K562 (cell line): ENCODE data around the gene BRD7. TPM values are rescaled to one million over a fixed set of nuclear protein-coding genes. Genes with fewer than 3 reads are reported as not detected.

Source experiments
- ATAC-seq: fragments of 200-7000 bp; cut with Tn5 transposase; 3 replicates; pipeline ENCODE4 v1.9.1; 2020; ENCODE audit warnings: moderate library complexity
- BruUV-seq: library from RNA; stranded (reverse); fragments of 400-500 nt; replicated peaks from 2 replicates; lab custom pipeline; 2021; lab: Mats Ljungman, UMichigan
- CTCF ChIA-PET: fragments of 300-600 bp; formaldehyde crosslinking; extraction: SDS; loops from one replicate; lab custom pipeline; 2021; ENCODE audit warnings: low intra/inter-chr PET ratio; lab: Yijun Ruan, JAX
- POLR2A ChIA-PET: fragments of 300-600, 350-650 bp; sonication (Branson Sonifier 250); formaldehyde crosslinking; extraction: SDS; loops from one replicate; lab custom pipeline; 2021; ENCODE audit warnings: antibody characterized with exemption, inconsistent platforms; lab: Yijun Ruan, JAX
- DNase-seq, 4 experiments: peaks; one replicate each; pipeline versions ENCODE4 v3.0.0 to v3.0.0-alpha.2; 2011 to 2018; ENCODE audit warnings: low spot score in 3 of 4, mixed read lengths in 3 of 4; ENCODE audit errors: extremely low read depth in 1 of 4
- FAIRE-seq: peaks from 2 replicates; lab custom pipeline; 2011; peaks lifted over from hg19 to GRCh38; lab: Jason Lieb, UNC
- H2AFZ ChIP-seq: 2 replicates; pipeline ENCODE4 v1.6.0; 2011; ENCODE audit warnings: low read depth, low read length, control low read depth, inconsistent platforms
- H3K27ac ChIP-seq: fragments of 200-600 bp; 3 replicates; pipeline ENCODE4 v1.8.0; 2011; ENCODE audit warnings: low read depth, mild to moderate bottlenecking, control low read depth, inconsistent platforms, low read length, moderate library complexity, mixed read lengths; ENCODE audit errors: extremely low read depth
- H3K27me3 ChIP-seq, 2 experiments: fragments of 300-600 bp in 1 of 2; 2 replicates in 1 of 2; 3 replicates in 1 of 2; pipeline versions ENCODE4 v1.6.0 to v1.8.0; 2011; ENCODE audit warnings: inconsistent platforms in 2 of 2, low read length in 2 of 2, mild to moderate bottlenecking in 1 of 2, mixed read lengths in 1 of 2, moderate library complexity in 1 of 2; ENCODE audit not compliant: control insufficient read depth in 2 of 2, insufficient read depth in 2 of 2
- H3K36me3 ChIP-seq: fragments of 300-600 bp; 3 replicates; pipeline ENCODE4 v1.8.0; 2011; ENCODE audit warnings: mild to moderate bottlenecking, low read length, inconsistent platforms; ENCODE audit not compliant: control insufficient read depth, insufficient read depth
- H3K4me1 ChIP-seq, 2 experiments: fragments of 200-600 bp in 1 of 2; replicated peaks in 1 of 2; 2 replicates in 1 of 2; 3 replicates in 1 of 2; pipeline versions ENCODE4 v1.5.1 to v1.8.0; 2011; ENCODE audit warnings: inconsistent platforms in 2 of 2, low read length in 2 of 2, mild to moderate bottlenecking in 1 of 2, mixed read lengths in 1 of 2, moderate library complexity in 1 of 2; ENCODE audit not compliant: control insufficient read depth in 2 of 2, insufficient read depth in 2 of 2
- H3K4me2 ChIP-seq: 2 replicates; pipeline ENCODE4 v1.6.1; 2011; ENCODE audit warnings: low read length, control low read depth, inconsistent platforms, mixed read lengths; ENCODE audit not compliant: insufficient read depth
- H3K4me3 ChIP-seq: fragments of 200-600 bp; sonication (generic), shearing (Covaris generic); 2 replicates; pipeline ENCODE4 v1.5.1; 2016; ENCODE audit warnings: control low read depth, inconsistent platforms
- H3K79me2 ChIP-seq: fragments of 200-600 bp; 3 replicates; pipeline ENCODE4 v1.8.0; 2011; ENCODE audit warnings: low read length, inconsistent platforms; ENCODE audit not compliant: control insufficient read depth, insufficient read depth
- H3K9ac ChIP-seq, 2 experiments: 2 replicates each; pipeline versions ENCODE4 v1.6.0 to v1.6.1; 2011; ENCODE audit warnings: low read depth in 2 of 2, low read length in 2 of 2, control low read depth in 1 of 2, inconsistent platforms in 1 of 2, mild to moderate bottlenecking in 1 of 2, mixed read lengths in 1 of 2; ENCODE audit not compliant: insufficient read depth in 1 of 2
- H3K9me1 ChIP-seq: one replicate; pipeline ENCODE4 v1.6.0; 2011; ENCODE audit warnings: inconsistent platforms, mild to moderate bottlenecking, low read length, moderate library complexity; ENCODE audit not compliant: control insufficient read depth, insufficient read depth
- H3K9me3 ChIP-seq: replicated peaks from 2 replicates; pipeline ENCODE4 v1.5.1; 2011; ENCODE audit warnings: low read depth, low read length, inconsistent platforms; ENCODE audit not compliant: control insufficient read depth, insufficient read depth
- H4K20me1 ChIP-seq: replicated peaks from 2 replicates; pipeline ENCODE4 v1.6.1; 2011; ENCODE audit warnings: low read length, inconsistent platforms, mixed read lengths; ENCODE audit not compliant: control insufficient read depth, insufficient read depth
- CBX8 ChIP-seq: fragments of 200-600 bp; sonication (generic); IDR thresholded peaks from 2 replicates; pipeline ENCODE4 v1.6.1; 2012; ENCODE audit warnings: borderline replicate concordance, mixed run types, low read depth, mild to moderate bottlenecking, moderate library complexity, mixed read lengths, low read length, control low read depth, inconsistent platforms; ENCODE audit not compliant: poor library complexity, severe bottlenecking; ENCODE audit errors: extremely low read depth
- MEIS2 ChIP-seq: fragments of 450-650 bp; IDR thresholded peaks from 2 replicates; pipeline ENCODE4 v1.6.1; 2014; ENCODE audit warnings: mild to moderate bottlenecking; ENCODE audit not compliant: partially characterized antibody
- PBX2 ChIP-seq, 2 experiments: IDR thresholded peaks in 1 of 2; conservative IDR thresholded peaks in 1 of 2; 2 replicates each; pipeline ENCODE4 v1.6.1; 2016; ENCODE audit warnings: low read depth in 2 of 2, mild to moderate bottlenecking in 1 of 2, missing compliant biosample characterization in 1 of 2, missing genetic modification characterization in 1 of 2, moderate library complexity in 1 of 2
- PKNOX1 ChIP-seq: fragments of 450-650 bp; IDR thresholded peaks from 2 replicates; pipeline ENCODE4 v1.6.1; 2016
- WGBS: fragments of 100-300 bp; shearing (Covaris generic); methylation state at CpG from one replicate; pipeline ENCODE4 v1.1.6; 2016; ENCODE audit warnings: low coverage, mixed read lengths; ENCODE audit not compliant: insufficient coverage; ENCODE audit errors: missing lambda C conversion rate; 5-methylcytosine and 5-hydroxymethylcytosine counted together
- in situ Hi-C: fragments of 300-500 bp; cut with MboI; formaldehyde crosslinking; loops from 4 replicates; pipeline ENCODE4 v1.15.0; 2018; ENCODE audit warnings: inconsistent platforms, mixed read lengths
- intact Hi-C: fragments of 100-400 bp; cut with micrococcal nuclease; formaldehyde crosslinking; loops from 2 replicates; pipeline ENCODE4 v1.14.2; 2022
- polyA plus RNA-seq, 8 experiments: library from polyadenylated mRNA; depleted of rRNA in 4 of 8; stranded (reverse) in 5 of 8; unstranded in 3 of 8; fragments of >200 nt; fragmentation: Nextera tagmentation in 2 of 8; fragmentation: Illumina TruSeq in 1 of 8; extraction: Ambion mirVana in 2 of 8; extraction: Trizol in 1 of 8; gene quantifications; 2 replicates each; pipeline versions ENCODE4 v1.2.1 to v1.2.3, GENCODE V29; 2011 to 2014; ENCODE audit warnings: inconsistent platforms in 1 of 8, missing spikeins in 1 of 8
- total RNA-seq, 7 experiments: library from RNA; depleted of rRNA in 6 of 7; stranded (reverse); fragments of >200 nt in 6 of 7; fragmentation: Illumina TruSeq in 2 of 7; extraction: Trizol in 2 of 7; gene quantifications; 2 replicates each; pipeline versions ENCODE4 v1.2.1 to v1.2.3, GENCODE V29; 2011 to 2021; ENCODE audit warnings: low replicate concordance in 1 of 7
- TF ChIP-seq, protein P1 (sequence below): sonication (generic); formaldehyde crosslinking; IDR thresholded peaks from 2 replicates; pipeline ENCODE4 v1.8.1; 2023; ENCODE audit warnings: mild to moderate bottlenecking, missing genetic modification reagents

Gene BRD7
- total and polyA plus RNA-seq, 9 of the 15 experiments (the other 6 are each of a cell fraction or from before 2014, with no cell fraction given) = 20.6 to 101 (median 68.7) TPM

DNA sequence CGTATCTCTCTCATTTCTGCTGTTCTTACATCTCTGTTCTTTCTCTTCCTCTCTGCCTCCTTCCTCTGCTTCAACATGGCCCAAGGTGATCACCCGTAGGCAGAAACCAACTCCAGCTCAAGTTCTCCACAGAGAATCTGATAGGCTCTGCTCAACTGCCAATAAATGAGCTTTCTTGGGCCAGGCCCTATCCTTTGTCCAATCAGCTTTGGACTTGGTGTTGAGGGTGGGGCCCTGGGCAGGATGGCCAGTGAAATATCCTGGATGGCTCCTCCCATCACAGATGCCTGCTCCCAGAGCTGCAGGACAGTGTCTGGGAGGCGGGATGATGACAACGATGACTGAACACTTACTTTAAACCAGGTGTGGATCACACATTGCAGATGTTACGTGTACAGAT lies 17.4 kb upstream of the BRD7 start (continued):
- TF ChIP-seq, protein P1, sequence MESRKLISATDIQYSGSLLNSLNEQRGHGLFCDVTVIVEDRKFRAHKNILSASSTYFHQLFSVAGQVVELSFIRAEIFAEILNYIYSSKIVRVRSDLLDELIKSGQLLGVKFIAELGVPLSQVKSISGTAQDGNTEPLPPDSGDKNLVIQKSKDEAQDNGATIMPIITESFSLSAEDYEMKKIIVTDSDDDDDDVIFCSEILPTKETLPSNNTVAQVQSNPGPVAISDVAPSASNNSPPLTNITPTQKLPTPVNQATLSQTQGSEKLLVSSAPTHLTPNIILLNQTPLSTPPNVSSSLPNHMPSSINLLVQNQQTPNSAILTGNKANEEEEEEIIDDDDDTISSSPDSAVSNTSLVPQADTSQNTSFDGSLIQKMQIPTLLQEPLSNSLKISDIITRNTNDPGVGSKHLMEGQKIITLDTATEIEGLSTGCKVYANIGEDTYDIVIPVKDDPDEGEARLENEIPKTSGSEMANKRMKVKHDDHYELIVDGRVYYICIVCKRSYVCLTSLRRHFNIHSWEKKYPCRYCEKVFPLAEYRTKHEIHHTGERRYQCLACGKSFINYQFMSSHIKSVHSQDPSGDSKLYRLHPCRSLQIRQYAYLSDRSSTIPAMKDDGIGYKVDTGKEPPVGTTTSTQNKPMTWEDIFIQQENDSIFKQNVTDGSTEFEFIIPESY = no peak

DNA sequence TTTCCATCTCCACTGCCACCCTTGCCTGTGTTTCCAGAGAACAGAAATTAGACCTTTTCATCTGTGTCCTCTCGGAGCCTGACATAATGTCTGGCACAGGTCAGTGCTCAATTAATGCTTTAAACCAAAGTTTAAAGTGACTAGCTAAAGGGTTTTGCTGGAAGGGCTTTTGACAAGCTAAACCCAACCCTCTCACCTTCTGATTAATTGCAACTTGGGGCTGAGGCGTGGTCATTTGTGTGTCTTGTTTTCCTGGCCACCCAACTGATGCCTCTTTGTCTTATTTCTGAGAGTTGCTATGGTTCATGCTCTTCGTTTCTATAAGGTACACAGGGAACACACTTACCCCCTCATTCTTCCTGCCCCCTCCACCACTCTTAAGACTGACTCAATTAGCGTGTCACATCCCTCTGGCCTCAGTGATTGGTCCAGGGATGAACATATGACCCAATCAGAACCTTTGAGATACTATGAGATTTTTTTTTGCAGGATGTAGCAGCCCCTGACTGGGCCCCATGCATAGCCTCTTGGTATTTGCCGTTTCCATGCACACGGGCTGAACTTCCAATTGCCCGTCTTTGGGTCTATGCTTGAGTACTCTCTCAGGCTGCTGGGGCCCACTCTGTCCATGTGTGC lies 15.8 kb upstream of the BRD7 start:
- Histone ChIP-seq H2AFZ (no peak overlapping the region), H3K36me3 (no peaks in the 10 kb centered on the region), H4K20me1 (no peaks in the 10 kb centered on the region), H3K4me3 (no peak overlapping the region), H3K79me2 (no peaks in the 10 kb centered on the region), H3K9ac (no peak overlapping the region), H3K27me3 (peaks cover 0 to 25% of the 10 kb centered on the region in 2 experiments; a peak in 1 of 5 replicates), H3K4me1 (no peaks in the 10 kb centered on the region; a peak in 1 of 5 replicates), H3K9me1 (no peaks in the 10 kb centered on the region), H3K9me3 (no peaks in the 10 kb centered on the region), H3K27ac (no peak overlapping the region), H3K4me2 (no peak overlapping the region)
- TF ChIP-seq CBX8 (no peak), PKNOX1 (peak; percentile 66), PBX2 (CRISPR knock-in tag; IDR thresholded peaks at IDR 0.05; ENCODE audit: low read depth) (no peak), PBX2 (tag; conservative IDR thresholded peaks at IDR 0.05; ENCODE audit: low read depth) (peak; percentile 51), MEIS2 (peak; percentile 66)
- BruUV-seq = no TSS peak
- ChIA-PET POLR2A (interaction anchor here (0.7 to 1.6 kb wide), 4 partner anchors 10 to 79 kb away, joined by 3 to 7 read pairs (median 4); partner anchors contain the start of gene BRD7), CTCF (no interaction called here)
- in situ Hi-C loops (no loop called here), intact Hi-C loops (no loop called here)
- 5% methylated on average over 7 of the region's 7 CpGs for WGBS
- ATAC-seq (no peak), FAIRE-seq (no peak), DNase-seq (no peak)
